LNCaP clone FGC (cell line): ENCODE measurements around the gene MACROD2.

ENCODE experiments used
- DNase-seq: peaks from one replicate; pipeline ENCODE4 v3.0.0-alpha.2; 2011; ENCODE audit warnings: low read depth
- H3K4me3 ChIP-seq: 2 replicates; pipeline ENCODE4 v1.5.1; 2011; ENCODE audit warnings: mild to moderate bottlenecking, low read depth, low read length, control low read depth
- TF ChIP-seq, protein P1 (sequence below): IDR thresholded peaks from 2 replicates; pipeline ENCODE4 v1.5.1; 2012; ENCODE audit warnings: mild to moderate bottlenecking; ENCODE audit not compliant: control insufficient read depth, insufficient read depth; ENCODE audit errors: extremely low read depth

The MACROD2 gene

GRCh38 chr20:14698605-14699373 lies 703.5 kb downstream of the MACROD2 start:
- TF ChIP-seq, protein P1, sequence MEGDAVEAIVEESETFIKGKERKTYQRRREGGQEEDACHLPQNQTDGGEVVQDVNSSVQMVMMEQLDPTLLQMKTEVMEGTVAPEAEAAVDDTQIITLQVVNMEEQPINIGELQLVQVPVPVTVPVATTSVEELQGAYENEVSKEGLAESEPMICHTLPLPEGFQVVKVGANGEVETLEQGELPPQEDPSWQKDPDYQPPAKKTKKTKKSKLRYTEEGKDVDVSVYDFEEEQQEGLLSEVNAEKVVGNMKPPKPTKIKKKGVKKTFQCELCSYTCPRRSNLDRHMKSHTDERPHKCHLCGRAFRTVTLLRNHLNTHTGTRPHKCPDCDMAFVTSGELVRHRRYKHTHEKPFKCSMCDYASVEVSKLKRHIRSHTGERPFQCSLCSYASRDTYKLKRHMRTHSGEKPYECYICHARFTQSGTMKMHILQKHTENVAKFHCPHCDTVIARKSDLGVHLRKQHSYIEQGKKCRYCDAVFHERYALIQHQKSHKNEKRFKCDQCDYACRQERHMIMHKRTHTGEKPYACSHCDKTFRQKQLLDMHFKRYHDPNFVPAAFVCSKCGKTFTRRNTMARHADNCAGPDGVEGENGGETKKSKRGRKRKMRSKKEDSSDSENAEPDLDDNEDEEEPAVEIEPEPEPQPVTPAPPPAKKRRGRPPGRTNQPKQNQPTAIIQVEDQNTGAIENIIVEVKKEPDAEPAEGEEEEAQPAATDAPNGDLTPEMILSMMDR = no peak
- DNase-seq = no peak
- H3K4me3 ChIP-seq = no peak overlapping the region

DNA sequence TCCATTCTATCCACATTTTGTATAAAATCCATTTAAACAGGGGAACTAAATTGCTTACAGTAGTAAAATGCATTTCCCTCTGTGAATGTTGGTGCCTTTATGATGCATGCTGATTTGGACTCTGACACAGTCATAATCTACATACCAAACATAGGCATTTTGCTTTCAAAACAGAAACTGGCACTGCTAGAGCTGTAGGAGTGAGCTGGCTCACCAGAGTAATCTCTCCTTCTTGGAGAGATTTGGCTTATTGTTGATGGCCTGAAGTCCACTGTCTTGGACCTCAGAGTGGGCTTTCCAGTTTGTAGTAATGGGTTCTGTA lies 705.3 kb downstream of the MACROD2 start:
- DNase-seq = no peak
- TF ChIP-seq, protein P1 = no peak
- H3K4me3 ChIP-seq = no peak overlapping the region

- TF ChIP-seq, protein P1 = no peak
- no peak for DNase-seq
Measured at GRCh38 chr20:14701326-14701725, 706.0 kb downstream of the MACROD2 start.

GRCh38 chr20:14706555-14706954 lies 711.2 kb downstream of the MACROD2 start:
- TF ChIP-seq, protein P1 = no peak
- no peak overlapping the region for H3K4me3 ChIP-seq
- DNase-seq = no peak

More at GRCh38 chr20:14701326-14701725, 706.0 kb downstream of the MACROD2 start:
- no peak overlapping the region for H3K4me3 ChIP-seq

DNA sequence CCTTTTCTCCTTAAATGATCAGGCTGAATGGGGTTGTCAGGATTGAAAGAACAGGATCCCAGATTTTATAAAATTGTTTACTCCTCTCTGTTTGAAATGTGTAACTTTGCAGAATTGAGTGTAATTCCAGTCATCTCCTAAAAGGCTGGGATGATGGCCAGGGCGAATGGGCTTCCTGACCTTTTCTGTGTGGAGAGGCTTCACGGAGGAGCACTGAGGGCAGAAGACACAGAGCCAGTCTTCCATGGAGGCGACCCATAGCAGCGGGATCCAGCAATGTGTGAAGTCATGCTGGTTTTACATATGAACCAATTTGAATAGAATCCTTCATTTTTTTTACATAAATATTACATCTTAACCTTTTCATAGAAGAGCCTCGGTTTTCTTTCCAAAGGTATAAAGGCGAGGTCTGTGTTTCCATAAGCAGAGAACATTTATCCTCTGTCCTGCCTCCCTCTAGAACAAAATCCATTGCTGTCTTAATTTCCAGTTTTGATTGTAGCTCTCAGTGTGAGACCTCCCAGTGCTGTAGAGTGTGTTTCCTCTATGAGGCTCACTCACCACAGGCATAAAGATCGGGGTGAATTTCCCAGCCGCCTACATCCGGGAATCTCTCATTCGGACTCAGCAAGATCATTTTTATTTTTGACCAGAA lies 711.8 kb downstream of the MACROD2 start:
- TF ChIP-seq, protein P1 = no peak
- no peak overlapping the region for H3K4me3 ChIP-seq
- DNase-seq = no peak

DNA sequence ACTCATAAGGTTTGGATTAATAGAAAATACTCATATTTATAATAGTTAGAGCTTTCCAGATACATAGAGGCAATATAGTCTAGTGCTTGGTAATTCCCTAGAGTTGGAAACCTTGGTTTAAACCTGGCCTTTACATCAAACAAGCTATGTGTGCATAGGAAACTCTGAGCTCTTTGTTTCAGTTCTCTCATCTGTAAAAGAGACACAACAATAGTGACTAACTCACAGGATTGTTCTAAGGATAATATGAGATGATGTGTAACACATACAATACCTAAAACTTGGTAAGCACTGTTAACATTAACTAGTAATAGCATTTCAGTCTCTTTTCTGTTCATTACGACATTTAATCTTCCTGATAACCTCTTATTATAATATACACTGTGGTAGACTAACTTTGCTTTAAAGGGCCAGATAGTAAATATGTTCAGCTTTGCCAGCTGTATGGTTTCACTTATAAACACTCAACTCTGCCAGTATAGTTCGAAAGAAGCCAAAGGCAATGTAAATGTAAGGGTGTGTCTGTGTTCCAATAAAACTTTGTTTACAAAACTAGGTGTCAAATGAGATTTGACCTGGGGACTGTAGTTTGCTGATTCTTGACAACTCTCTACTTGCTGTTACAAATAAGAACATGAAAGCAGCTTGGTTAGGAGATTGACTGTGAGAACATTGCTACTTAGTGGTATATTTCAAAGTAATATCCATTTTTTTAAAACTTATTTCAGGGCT lies 712.7 kb downstream of the MACROD2 start:
- TF ChIP-seq, protein P1 = no peak

More for the DNA sequence above, 712.7 kb downstream of the MACROD2 start:
- DNase-seq = peak; percentile 62
- no peak overlapping the region for H3K4me3 ChIP-seq
